Muscle of back (tissue), 11 donors: ENCODE results near the gene EPB41L1. TPM values are rescaled to one million over a fixed set of nuclear protein-coding genes. Genes with fewer than 3 reads are reported as not detected.

Experiments
- DNase-seq, 3 donors: peaks; one replicate each; pipeline versions ENCODE4 v3.0.0 to v3.0.0-alpha.2; 2013
- polyA plus RNA-seq, 10 donors: library from polyadenylated mRNA; unstranded; fragments of 120-200 nt; gene quantifications; one replicate each; pipeline ENCODE4 v1.2.1, GENCODE V29; 2013; ENCODE audit not compliant: insufficient read length in 10 of 10

EPB41L1 gene
- polyA plus RNA-seq, 10 donors, result 23.1 to 32.1 (median 24.3) TPM

- no peak for DNase-seq
Observed at GRCh38 chr20:36218380-36219064, 64.0 kb downstream of the EPB41L1 start.

GRCh38 chr20:36219671-36220220 lies 65.2 kb downstream of the EPB41L1 start:
- DNase-seq, result no peak

- no peak for DNase-seq
Observed at GRCh38 chr20:36225666-36226065, 71.1 kb downstream of the EPB41L1 start.

- no peak for DNase-seq
Observed at GRCh38 chr20:36228770-36229169, 74.2 kb downstream of the EPB41L1 start.

GRCh38 chr20:36230019-36230418 lies 75.5 kb downstream of the EPB41L1 start:
- DNase-seq, result no peak

- DNase-seq, result no peak
Observed at GRCh38 chr20:36231331-36231730, 76.8 kb downstream of the EPB41L1 start.

- no peak for DNase-seq
Observed at GRCh38 chr20:36234771-36235320, 80.3 kb downstream of the EPB41L1 start.

- DNase-seq, result peak; percentile 68 to 92 (median 86)
Observed at GRCh38 chr20:36235892-36236785, 81.6 kb downstream of the EPB41L1 start, which contains the start of gene AAR2. TSS of gene AAR2 (plus strand) at chr20:36236478. CDS start at chr20:36239869, 3,391 bp downstream.

- DNase-seq, result no peak
Observed at GRCh38 chr20:36236786-36237121, 82.2 kb downstream of the EPB41L1 start.

GRCh38 chr20:36237477-36237876 lies 82.9 kb downstream of the EPB41L1 start:
- DNase-seq, result no peak

- no peak for DNase-seq
Observed at GRCh38 chr20:36238153-36238552, 83.6 kb downstream of the EPB41L1 start.

GRCh38 chr20:36238760-36239159 lies 84.2 kb downstream of the EPB41L1 start:
- DNase-seq, result no peak

GRCh38 chr20:36240076-36240475 lies 85.5 kb downstream of the EPB41L1 start:
- DNase-seq, result no peak

GRCh38 chr20:36241678-36242077 lies 87.1 kb downstream of the EPB41L1 start:
- DNase-seq, result no peak

- DNase-seq, result no peak
Observed at GRCh38 chr20:36243726-36244125, 89.2 kb downstream of the EPB41L1 start.

- DNase-seq, result no peak
Observed at GRCh38 chr20:36246401-36246800, 91.9 kb downstream of the EPB41L1 start.

- no peak for DNase-seq
Observed at GRCh38 chr20:36248836-36249235, 94.3 kb downstream of the EPB41L1 start.

- no peak for DNase-seq
Observed at GRCh38 chr20:36249450-36249849, 94.9 kb downstream of the EPB41L1 start.

- no peak for DNase-seq
Observed at GRCh38 chr20:36251426-36251825, 96.9 kb downstream of the EPB41L1 start.

- DNase-seq, result no peak
Observed at GRCh38 chr20:36252511-36252910, 98.0 kb downstream of the EPB41L1 start.

GRCh38 chr20:36253036-36253435 lies 98.5 kb downstream of the EPB41L1 start:
- DNase-seq, result no peak

GRCh38 chr20:36254076-36254475 lies 99.5 kb downstream of the EPB41L1 start:
- DNase-seq, result no peak

- DNase-seq, result no peak
Observed at GRCh38 chr20:36255445-36255844, 100.9 kb downstream of the EPB41L1 start.
